RWPE2 (cell line): ENCODE data around the gene MARK3.

Experiments
- ATAC-seq: fragments of 200-7000 bp; cut with Tn5 transposase; 3 replicates; pipeline ENCODE4 v1.9.1; 2021; ENCODE audit warnings: low read depth
- DNase-seq: peaks from one replicate; pipeline ENCODE4 v3.0.0-alpha.2; 2020; ENCODE audit warnings: low spot score
- H3K27ac ChIP-seq: fragments of 450-650 bp; 2 replicates; pipeline ENCODE4 v1.5.1; 2017; ENCODE audit warnings: mild to moderate bottlenecking; ENCODE audit not compliant: poor library complexity, severe bottlenecking
- H3K27me3 ChIP-seq: fragments of 250-450 bp; sonication (Bioruptor Pico); 2 replicates; pipeline ENCODE4 v1.5.1; 2021; ENCODE audit warnings: mild to moderate bottlenecking, moderate library complexity; ENCODE audit not compliant: insufficient read depth, poor library complexity, severe bottlenecking
- H3K36me3 ChIP-seq: fragments of 250-450 bp; sonication (Bioruptor Pico); 2 replicates; pipeline ENCODE4 v1.5.1; 2020; ENCODE audit warnings: low read depth, mild to moderate bottlenecking, moderate library complexity
- H3K4me1 ChIP-seq: fragments of 250-450 bp; sonication (Bioruptor Pico); 2 replicates; pipeline ENCODE4 v1.5.1; 2021; ENCODE audit warnings: mild to moderate bottlenecking, moderate library complexity; ENCODE audit not compliant: insufficient read depth, poor library complexity, severe bottlenecking
- H3K4me3 ChIP-seq: fragments of 250-450 bp; sonication (Bioruptor Pico); 2 replicates; pipeline ENCODE4 v1.5.1; 2021; ENCODE audit warnings: mild to moderate bottlenecking, moderate library complexity; ENCODE audit not compliant: severe bottlenecking
- H3K9me3 ChIP-seq: fragments of 250-450 bp; sonication (Bioruptor Pico); 2 replicates; pipeline ENCODE4 v1.5.1; 2021; ENCODE audit warnings: mild to moderate bottlenecking, moderate library complexity; ENCODE audit not compliant: severe bottlenecking
- CTCF ChIP-seq: fragments of 450-650 bp; IDR thresholded peaks from one replicate; pipeline ENCODE4 v1.5.1; 2017; ENCODE audit warnings: mild to moderate bottlenecking, moderate library complexity; ENCODE audit not compliant: poor library complexity, severe bottlenecking

Gene MARK3

GRCh38 chr14:103516426-103517173 is 131.4 kb downstream of the MARK3 start:
- Histone ChIP-seq H3K4me1 (peaks cover 32% of the 10 kb centered on the region), H3K36me3 (peaks cover 6% of the 10 kb centered on the region; the same call in 1 of the 2 replicates), H3K27ac (no peak overlapping the region), H3K9me3 (no peaks in the 10 kb centered on the region), H3K4me3 (no peak overlapping the region), H3K27me3 (peaks cover 2% of the 10 kb centered on the region)
- ATAC-seq (no peak), DNase-seq (peak; percentile 38)
- TF ChIP-seq CTCF = no peak

GRCh38 chr14:103517174-103517566 is 132.0 kb downstream of the MARK3 start:
- Histone ChIP-seq H3K27ac (no peak overlapping the region), H3K9me3 (no peaks in the 10 kb centered on the region), H3K27me3 (peaks cover 8% of the 10 kb centered on the region), H3K4me3 (no peak overlapping the region), H3K4me1 (peaks cover 32% of the 10 kb centered on the region), H3K36me3 (peaks cover 5% of the 10 kb centered on the region; the same call in 1 of the 2 replicates)
- ATAC-seq (no peak), DNase-seq (peak; percentile 55)
- TF ChIP-seq CTCF = no peak

GRCh38 chr14:103517721-103518421 is 132.7 kb downstream of the MARK3 start:
- Histone ChIP-seq H3K4me1 (peaks cover 25% of the 10 kb centered on the region), H3K4me3 (no peak overlapping the region), H3K27ac (peak overlapping the region; percentile 54), H3K27me3 (peaks cover 11% of the 10 kb centered on the region), H3K36me3 (peaks cover 5% of the 10 kb centered on the region; the same call in 1 of the 2 replicates), H3K9me3 (no peaks in the 10 kb centered on the region)
- TF ChIP-seq CTCF = no peak
- ATAC-seq (no peak), DNase-seq (peak; percentile 70)

- Histone ChIP-seq H3K27me3 (peaks cover 16% of the 10 kb centered on the region), H3K27ac (peak overlapping the region; percentile 54), H3K4me3 (no peak overlapping the region), H3K36me3 (peaks cover 5% of the 10 kb centered on the region; the same call in 1 of the 2 replicates), H3K4me1 (peaks cover 18% of the 10 kb centered on the region), H3K9me3 (no peaks in the 10 kb centered on the region)
- TF ChIP-seq CTCF = peak; percentile 99
- DNase-seq (peak; percentile 78), ATAC-seq (peak; percentile 59)
These were observed 133.3 kb downstream of the MARK3 start for GRCh38 chr14:103518422-103519042.
